GM19099 (cell line): ENCODE measurements around the gene HECTD2.

Experiments
- POLR2A ChIP-seq: IDR thresholded peaks from 3 replicates; pipeline ENCODE4 v1.6.1; 2011; ENCODE audit warnings: low read depth; ENCODE audit not compliant: insufficient read length; ENCODE audit errors: extremely low read depth

HECTD2 gene

DNA sequence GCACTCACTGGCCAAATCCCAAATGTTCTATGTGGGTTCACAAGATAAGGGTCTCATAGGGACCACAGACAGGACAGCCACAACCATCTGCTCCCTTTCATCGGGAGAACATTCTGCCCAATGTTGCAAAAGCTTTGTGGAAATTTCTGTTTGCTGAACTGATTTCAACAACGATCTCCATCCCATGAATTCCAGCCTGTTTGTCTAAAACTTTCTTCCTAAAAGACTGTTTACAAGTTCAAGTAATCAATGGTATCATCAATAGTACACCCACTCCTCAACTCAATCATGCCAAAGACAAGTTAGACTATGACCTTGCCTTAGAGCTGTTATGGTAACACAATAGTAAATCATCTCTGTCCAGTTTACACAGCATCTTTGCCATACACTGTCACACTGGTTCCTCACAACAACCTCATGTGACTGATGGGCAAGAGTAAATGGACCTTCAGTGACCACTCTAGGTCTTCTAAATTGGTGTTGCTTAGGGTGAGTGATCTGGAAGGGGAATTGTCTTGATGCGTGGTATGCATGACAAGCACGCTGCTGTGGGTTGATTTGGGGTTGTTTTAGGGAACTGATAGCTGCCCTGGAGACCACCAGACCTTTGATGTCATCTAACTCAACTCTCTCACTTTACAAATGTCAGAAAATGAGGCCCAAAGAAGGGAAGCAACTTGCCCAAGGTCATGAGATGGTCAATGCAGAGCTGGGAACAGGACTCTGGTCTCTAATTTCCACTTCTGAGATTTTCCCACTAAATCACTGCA, 127.7 kb downstream of the HECTD2 start:
- no peak for TF ChIP-seq POLR2A

DNA sequence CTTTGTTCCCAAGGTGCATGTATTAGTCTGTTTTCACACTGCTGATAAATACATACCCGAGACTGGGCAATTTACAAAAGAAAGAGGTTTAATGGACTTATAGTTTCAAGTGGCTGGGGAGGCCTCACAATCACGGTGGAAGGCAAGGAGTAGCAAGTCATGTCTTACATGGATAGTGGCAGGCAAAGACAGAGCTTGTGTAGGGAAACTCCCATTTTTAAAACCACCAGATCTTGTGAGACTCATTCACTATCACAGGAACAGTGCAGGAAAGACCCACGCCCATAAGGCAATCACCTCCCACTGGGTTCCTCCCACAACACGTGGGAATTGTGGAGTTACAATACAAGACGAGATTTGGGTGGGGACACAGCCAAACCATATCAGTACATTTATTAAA, 129.8 kb downstream of the HECTD2 start:
- TF ChIP-seq POLR2A: no peak

DNA sequence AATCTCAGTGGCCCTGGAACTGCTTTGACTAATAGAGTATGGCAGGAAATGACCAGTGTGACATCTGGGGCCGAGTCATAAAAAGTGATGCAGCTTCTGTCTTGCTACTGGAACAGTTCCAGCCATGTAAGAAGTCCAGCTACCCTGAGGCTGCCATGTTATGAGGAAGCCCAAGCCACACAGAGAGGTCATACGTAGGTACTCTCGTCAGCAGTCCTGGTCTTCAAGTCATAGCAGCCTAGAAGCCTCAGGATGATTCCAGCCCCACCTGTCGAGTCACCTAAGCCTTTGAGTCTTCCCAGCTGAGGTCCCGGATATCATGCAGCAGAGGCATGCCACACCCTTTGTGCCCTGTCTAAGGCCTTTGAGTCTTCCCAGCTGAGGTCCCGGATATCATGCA, 130.6 kb downstream of the HECTD2 start:
- TF ChIP-seq POLR2A: no peak

DNA sequence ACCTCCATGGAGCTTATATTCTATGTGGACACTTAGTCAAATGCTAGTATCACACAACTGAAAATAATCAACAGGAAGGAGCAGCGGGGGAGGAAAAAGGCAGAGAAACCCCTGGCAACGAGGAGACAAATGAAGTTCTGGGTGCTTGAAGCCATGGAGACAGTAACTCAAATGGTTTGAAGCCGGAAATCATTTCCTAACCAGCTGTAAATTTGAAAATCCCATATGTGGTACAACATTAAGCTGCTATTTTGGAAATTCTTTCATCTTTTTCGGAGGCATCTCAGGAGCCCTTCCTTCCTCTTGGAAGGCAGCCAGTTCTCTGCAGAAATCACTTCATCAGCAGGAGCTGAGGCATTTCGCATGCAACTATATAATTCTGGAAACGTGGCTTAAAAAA, 131.3 kb downstream of the HECTD2 start:
- TF ChIP-seq POLR2A: no peak

DNA sequence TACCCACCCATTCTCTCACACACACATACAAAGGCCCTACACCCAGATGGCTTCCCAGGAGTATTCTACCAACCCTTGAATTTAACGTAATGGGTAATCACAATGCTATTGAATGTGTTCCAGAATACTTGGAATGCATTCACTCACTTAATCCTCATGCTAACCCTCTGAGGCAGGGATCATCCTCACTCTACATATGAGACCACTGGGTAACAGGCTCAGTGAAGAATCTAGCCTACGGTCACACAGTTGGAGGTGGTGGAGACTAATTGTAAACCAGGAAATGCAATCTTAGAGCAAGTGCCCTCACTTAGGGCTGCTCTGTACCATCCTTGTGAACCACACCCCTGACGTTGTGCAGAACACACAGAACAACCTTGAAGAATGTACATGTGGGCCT, 135.2 kb downstream of the HECTD2 start:
- no peak for TF ChIP-seq POLR2A

DNA sequence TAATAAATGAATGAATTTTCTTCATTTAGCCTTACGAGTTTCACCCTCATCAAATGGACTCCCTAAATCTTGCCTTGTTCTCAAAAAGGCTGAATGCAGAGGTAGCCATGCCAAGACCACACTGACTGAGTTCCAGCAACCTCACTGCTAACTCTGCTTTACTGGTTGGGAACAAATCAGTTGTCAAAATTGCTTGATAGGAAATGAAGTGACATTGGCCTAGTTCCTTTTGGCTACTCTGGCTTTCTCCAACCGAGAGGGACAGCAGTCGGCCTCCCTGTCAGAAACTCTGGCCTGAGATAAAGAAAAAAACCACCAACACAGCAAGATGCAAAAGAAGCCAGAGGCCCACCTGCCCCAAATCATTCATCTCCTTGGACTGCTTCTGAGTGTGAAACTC, 135.7 kb downstream of the HECTD2 start:
- TF ChIP-seq POLR2A: no peak

DNA sequence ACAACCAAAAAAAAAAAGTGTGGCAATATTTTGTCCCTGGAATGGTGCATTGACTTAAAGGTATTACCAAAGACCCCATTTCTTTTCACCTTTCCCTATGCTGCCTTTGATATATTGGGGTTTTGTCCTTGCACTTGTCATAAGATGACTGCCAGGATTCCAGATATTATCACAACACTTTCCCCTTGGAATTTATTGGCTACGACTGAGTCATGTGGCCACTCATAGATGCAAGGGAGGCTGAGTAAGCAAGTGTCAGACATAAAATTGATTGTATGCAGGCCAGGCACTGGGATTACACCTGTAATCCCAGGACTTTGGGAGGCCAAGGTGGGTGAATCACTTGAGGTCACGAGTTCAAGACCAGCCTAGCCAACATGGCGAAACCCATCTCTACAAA, 139.1 kb downstream of the HECTD2 start:
- TF ChIP-seq POLR2A: no peak

DNA sequence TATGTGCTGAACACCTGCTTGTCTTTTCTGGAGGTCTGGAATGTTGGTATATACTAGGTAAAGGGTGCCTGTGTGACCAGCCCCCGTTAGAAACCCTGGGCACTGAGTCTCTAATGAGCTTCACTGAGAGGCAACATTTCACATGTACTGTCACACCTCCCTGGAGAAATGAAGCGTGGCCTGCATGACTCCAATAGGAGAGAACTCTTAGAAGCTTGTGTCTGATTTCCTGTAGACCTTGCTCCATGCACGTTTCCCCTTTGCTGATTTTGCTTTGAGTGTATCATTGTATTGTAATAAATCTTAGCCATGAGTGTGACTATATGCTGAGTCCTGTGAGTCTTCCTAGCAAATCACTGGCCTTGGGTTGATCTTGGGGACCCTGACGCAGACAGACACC, 139.9 kb downstream of the HECTD2 start:
- TF ChIP-seq POLR2A: no peak

DNA sequence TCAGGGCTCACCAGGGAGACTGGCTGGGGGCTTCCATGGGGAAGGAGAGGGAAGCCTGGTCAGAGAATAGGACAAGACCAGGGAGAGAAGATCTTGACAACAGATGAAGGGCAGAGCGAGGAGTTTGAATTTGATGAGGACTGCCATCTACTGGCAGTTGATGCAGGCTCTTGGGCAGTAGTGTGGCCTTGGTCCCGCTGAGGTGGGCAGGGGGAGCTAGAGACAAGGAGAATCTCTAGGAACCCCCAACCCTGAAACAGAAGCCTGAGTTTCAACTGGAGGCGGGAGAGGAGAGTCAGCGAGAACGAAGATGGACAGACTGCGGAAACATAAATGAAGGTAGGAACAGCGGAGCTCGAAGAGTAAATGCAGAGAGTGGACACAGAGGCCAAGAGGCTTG, 141.7 kb downstream of the HECTD2 start:
- TF ChIP-seq POLR2A: no peak

DNA sequence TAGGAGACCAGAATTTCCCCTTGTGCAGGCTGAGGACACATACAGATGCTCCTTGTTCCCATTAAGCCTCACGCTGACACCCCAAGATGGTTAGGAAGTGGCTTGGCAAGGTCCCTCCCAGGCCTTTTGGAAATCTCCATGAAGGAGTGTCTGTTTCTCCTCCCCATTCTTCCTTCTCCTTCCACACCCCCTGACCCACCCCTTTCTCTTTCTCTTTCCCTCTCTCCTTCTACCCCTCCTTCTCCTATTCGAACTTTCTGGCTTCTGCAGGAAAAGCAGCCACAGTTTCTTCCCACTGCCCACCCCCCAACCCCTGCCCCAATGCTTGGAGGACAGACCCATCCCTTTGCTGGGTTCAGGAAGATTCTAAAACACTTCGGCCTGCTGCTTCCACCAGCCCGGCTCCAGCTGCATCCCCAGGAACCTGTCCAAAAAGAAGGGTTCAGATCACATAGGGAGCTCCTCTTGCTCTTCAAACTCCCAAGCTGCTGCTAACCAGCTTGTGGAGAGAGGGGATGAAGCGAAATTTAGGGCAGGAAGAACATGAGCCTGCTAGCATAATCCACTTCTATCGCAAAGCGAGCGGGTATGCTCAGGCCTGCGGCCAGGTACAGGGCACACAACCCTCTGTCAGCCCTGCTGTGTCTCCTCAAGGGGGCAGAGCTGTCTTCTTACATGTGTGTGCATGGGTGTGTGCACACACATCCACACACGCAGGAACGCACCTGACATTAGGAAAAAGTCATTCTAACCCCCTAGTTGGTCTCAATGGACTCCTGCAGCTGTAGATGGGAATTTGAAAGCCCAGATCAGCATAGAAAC, 142.3 kb downstream of the HECTD2 start:
- TF ChIP-seq POLR2A: no peak

DNA sequence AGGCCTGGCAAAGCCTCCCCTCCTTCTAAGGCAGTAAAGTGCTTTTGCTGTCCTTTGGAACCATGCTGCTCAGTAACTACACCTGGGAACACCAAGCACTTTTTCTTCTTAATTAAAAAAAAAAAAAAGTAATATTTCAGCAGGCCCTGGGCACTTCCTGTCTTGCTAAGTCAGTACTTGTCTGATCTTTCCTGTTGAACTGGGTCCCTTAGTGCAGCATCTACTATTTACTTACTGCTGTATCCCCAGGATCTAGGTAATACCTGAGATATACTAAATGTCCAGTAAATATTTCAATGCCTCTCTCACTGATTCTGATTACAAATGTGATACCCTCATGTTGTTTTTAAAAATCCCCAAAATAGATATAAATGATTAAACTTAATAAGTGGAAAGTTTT, 145.3 kb downstream of the HECTD2 start:
- no peak for TF ChIP-seq POLR2A

DNA sequence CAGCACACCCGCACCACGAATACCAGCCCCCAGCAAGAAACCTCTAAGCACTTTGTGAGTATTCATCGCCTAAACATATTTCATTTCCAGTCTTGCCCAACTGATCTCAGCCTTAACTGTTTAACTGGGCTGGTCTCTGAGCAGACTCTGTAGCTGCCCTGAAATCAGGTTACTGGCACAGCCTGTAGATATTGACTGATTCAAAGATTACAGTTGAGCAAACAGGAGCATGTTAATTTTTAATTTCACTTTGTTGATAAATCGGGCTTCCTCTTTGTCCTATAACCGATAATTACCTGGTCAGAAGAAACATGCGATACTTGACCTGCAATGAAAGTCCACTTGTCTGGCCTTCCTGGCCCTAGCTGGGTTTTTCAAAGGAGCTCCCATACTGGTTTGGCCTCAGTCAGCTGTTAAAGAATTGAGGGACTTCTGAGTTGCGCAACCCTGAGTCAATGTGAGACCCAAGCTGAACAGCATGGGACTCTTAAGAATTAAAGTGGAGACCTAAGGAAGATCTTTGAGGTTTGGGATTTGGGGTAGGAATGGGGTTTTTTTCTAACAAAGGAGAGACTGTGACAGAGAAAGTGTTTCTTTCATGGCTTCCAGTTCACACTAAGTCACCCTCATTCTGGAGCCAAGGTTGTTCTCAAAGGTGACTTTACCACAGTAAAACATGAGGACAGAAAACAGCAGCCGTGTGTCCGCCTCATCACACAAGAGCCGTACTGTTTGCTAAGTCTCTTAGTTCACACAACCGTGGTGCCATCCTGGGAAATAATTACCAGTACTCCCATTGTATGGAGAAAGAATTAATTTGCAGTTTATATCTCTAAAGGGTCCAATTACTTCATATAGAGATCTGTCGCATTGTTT, 146.8 kb downstream of the HECTD2 start:
- TF ChIP-seq POLR2A: no peak

DNA sequence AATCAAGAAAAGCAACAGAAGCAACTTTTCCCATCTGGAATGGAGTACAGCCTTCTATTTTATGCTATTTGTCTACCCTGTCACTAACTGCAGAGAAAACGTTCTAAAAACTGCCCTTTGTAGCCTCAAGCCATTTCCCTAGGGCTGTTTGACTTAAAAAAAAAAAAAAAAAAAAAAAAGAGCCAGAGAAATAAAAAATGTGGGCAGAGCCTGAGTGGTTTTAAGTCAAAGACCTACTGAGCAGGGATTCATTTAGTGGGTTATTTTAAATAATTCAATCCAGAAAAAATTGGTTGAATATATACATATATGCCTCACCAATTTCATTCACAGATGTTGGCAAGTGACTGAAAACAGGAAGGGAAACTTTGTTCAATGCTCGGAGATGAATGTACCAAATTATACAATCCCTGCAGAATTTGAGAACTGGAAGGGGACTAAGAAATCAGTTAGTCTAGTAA, 147.5 kb downstream of the HECTD2 start:
- no peak for TF ChIP-seq POLR2A

DNA sequence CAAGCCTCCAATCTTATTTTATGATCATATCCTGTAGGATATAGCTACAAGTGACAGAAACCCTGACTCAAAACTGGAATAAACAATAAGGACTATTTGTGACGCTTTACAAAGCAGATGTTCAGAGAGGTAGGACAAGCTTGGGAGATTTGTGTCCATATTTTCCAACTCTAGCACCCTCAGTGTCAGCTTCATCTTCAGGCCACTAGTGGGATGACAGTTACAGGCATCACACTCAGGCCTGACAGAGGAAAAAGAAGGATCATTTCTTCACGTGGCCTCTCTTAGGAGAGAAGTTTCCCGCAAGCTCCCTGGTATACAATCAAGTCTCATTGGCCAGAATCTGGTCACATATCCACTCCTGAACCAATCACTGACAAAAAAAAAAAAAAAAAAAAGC, 148.3 kb downstream of the HECTD2 start:
- TF ChIP-seq POLR2A: no peak

DNA sequence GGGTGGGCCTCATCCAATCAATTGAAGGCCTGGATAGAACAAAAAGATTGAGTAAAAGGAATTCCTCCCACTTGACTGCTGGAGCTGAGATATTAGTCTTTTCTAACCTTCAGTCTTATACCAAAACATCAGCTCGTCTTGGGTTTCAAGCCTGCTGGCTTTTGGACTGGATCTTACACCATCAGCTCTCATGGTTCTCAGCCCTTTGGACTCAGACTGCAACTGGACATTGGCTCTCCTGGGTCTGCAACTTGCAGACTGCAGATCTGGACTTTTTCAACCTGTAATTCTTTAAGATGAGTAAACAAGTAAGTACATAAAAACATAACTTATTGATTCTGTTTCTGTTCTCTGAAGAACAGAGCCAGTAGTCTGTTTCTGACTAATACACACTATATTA, 149.0 kb downstream of the HECTD2 start:
- no peak for TF ChIP-seq POLR2A
